ENCODE results near the gene PSEN2. TPM values are rescaled to one million over a fixed set of nuclear protein-coding genes. Genes with fewer than 3 reads are reported as not detected.
A peak's percentile ranks its signal among the peaks of the same experiment; 100 is the strongest.

The PSEN2 gene
- total and polyA plus RNA-seq, 9 of the 15 experiments (the other 6 are each of a cell fraction or from before 2014, with no cell fraction given), result 2.3 to 21.5 (median 13.7) TPM

DNA sequence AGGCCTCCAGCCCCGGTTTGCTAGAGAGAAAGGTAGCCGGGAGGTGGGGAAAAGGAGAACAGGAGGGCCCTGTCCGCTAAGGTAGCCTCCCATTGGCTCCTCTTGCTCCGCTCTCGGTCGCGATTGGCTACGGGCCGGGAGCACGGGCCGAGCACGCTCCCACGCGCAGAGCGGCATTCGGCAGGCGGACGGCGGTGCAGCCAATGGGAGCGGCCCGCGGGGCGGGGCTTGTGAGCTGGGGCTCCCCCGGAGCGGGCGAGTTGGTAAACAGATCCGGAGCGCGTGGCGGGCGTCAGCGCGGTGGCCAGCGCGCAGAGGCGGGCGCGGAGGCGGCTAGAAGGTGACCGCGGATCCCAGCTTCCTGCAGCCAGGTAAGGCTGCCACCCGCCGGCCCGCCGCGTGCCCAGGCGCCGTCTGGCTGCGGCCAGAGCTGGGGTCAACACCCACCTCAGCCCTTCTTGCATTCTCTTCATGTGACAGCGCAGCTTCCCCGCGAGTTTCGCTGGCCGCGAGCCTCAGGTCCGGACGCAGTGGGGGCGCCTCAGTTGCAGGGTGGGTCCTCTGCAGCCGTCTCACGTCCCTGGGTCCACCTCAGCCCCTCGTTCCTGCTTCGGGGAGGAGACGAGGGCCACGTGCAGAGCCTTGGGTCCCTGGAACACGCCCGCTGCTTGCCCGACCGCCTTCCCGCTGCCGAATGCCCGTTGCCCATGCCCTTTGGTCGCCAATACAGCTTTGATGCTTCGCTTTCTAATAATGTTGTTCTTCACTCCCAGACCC lies 69.8 kb downstream of the PSEN2 start, which contains the start of gene COQ8A (continued):
- TF ChIP-seq PBX2 (CRISPR knock-in tag; IDR thresholded peaks at IDR 0.05; ENCODE audit: low read depth) (no peak), PBX2 (tag; conservative IDR thresholded peaks at IDR 0.05; ENCODE audit: low read depth) (no peak), IRF2 (CRISPR knock-in tag; IDR thresholded peaks at IDR 0.05) (peak; percentile 80; the same call in 1 of the 2 replicates), MAZ (CRISPR knock-in tag; conservative IDR thresholded peaks at IDR 0.05 in 1 of 2, IDR thresholded peaks at IDR 0.05 in 1 of 2) (peak; percentile 85 to 93), RERE (CRISPR knock-in tag; IDR thresholded peaks at IDR 0.05; ENCODE audit: borderline replicate concordance) (peak; percentile 89; the same call in 1 of the 2 replicates), ZNF263 (CRISPR knock-in tag; IDR thresholded peaks at IDR 0.05; ENCODE audit: borderline replicate concordance) (peak; percentile 83; the same call in 1 of the 2 replicates)
- TF ChIP-seq, protein P1, sequence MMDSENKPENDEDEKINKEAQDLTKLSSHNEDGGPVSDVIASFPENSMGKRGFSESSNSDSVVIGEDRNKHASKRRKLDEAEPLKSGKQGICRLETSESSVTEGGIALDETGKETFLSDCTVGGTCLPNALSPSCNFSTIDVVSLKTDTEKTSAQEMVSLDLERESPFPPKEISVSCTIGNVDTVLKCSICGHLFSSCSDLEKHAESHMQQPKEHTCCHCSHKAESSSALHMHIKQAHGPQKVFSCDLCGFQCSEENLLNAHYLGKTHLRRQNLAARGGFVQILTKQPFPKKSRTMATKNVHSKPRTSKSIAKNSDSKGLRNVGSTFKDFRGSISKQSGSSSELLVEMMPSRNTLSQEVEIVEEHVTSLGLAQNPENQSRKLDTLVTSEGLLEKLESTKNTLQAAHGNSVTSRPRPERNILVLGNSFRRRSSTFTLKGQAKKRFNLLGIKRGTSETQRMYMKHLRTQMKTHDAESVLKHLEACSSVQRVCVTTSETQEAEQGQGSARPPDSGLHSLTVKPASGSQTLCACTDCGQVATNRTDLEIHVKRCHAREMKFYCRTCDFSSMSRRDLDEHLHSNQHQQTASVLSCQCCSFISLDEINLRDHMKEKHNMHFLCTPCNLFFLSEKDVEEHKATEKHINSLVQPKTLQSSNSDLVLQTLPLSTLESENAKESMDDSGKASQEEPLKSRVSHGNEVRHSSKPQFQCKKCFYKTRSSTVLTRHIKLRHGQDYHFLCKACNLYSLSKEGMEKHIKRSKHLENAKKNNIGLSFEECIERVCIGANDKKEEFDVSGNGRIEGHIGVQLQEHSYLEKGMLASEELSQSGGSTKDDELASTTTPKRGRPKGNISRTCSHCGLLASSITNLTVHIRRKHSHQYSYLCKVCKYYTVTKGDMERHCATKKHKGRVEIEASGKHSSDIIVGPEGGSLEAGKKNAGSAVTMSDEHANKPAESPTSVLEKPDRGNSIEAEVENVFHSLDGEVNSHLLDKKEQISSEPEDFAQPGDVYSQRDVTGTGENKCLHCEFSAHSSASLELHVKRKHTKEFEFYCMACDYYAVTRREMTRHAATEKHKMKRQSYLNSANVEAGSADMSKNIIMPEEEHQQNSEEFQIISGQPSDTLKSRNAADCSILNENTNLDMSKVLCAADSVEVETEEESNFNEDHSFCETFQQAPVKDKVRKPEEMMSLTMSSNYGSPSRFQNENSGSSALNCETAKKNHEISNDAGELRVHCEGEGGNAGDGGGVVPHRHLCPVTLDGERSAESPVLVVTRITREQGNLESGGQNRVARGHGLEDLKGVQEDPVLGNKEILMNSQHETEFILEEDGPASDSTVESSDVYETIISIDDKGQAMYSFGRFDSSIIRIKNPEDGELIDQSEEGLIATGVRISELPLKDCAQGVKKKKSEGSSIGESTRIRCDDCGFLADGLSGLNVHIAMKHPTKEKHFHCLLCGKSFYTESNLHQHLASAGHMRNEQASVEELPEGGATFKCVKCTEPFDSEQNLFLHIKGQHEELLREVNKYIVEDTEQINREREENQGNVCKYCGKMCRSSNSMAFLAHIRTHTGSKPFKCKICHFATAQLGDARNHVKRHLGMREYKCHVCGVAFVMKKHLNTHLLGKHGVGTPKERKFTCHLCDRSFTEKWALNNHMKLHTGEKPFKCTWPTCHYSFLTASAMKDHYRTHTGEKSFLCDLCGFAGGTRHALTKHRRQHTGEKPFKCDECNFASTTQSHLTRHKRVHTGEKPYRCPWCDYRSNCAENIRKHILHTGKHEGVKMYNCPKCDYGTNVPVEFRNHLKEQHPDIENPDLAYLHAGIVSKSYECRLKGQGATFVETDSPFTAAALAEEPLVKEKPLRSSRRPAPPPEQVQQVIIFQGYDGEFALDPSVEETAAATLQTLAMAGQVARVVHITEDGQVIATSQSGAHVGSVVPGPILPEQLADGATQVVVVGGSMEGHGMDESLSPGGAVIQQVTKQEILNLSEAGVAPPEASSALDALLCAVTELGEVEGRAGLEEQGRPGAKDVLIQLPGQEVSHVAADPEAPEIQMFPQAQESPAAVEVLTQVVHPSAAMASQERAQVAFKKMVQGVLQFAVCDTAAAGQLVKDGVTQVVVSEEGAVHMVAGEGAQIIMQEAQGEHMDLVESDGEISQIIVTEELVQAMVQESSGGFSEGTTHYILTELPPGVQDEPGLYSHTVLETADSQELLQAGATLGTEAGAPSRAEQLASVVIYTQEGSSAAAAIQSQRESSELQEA (IDR thresholded peaks at IDR 0.05; ENCODE audit: low read depth), result no peak
